Measurements from ENCODE around the gene GJD2.

GJD2 gene

GRCh38 chr15:34754674-34755418, at the start of gene GJD2:
Gene GJD2, minus strand, starts transcription at chr15:34754998. Its CDS starts 510 bp downstream, at chr15:34754488.
- no peak for FAIRE-seq

- FAIRE-seq = no peak
Measured at GRCh38 chr15:34804113-34804512, 49.3 kb upstream of the GJD2 start.

- FAIRE-seq = no peak
Measured at GRCh38 chr15:34802803-34803750, 48.3 kb upstream of the GJD2 start.

GRCh38 chr15:34802371-34802770, 47.6 kb upstream of the GJD2 start:
- no peak for FAIRE-seq

GRCh38 chr15:34799149-34800101, 44.6 kb upstream of the GJD2 start:
- no peak for FAIRE-seq

- no peak for FAIRE-seq
Measured at GRCh38 chr15:34796847-34797435, 42.1 kb upstream of the GJD2 start.

GRCh38 chr15:34795267-34796081, 40.7 kb upstream of the GJD2 start, which contains the start of gene ACTC1:
Gene ACTC1, minus strand, starts transcription at chr15:34795549. Its CDS starts 741 bp downstream, at chr15:34794808.
- no peak for FAIRE-seq

GRCh38 chr15:34794590-34795206, 39.9 kb upstream of the GJD2 start:
- no peak for FAIRE-seq

- no peak for FAIRE-seq
Measured at GRCh38 chr15:34793901-34794300, 39.1 kb upstream of the GJD2 start.

- no peak for FAIRE-seq
Measured at GRCh38 chr15:34793071-34793470, 38.3 kb upstream of the GJD2 start.

GRCh38 chr15:34791701-34792100, 36.9 kb upstream of the GJD2 start:
- no peak for FAIRE-seq

- no peak for FAIRE-seq
Measured at GRCh38 chr15:34790121-34790520, 35.3 kb upstream of the GJD2 start.

- FAIRE-seq = no peak
Measured at GRCh38 chr15:34789326-34789725, 34.5 kb upstream of the GJD2 start.

GRCh38 chr15:34786206-34786605, 31.4 kb upstream of the GJD2 start:
- no peak for FAIRE-seq

GRCh38 chr15:34783991-34784390, 29.2 kb upstream of the GJD2 start:
- no peak for FAIRE-seq

- FAIRE-seq = no peak
Measured at GRCh38 chr15:34783431-34783830, 28.6 kb upstream of the GJD2 start.

GRCh38 chr15:34782901-34783300, 28.1 kb upstream of the GJD2 start:
- no peak for FAIRE-seq

GRCh38 chr15:34780725-34781124, 25.9 kb upstream of the GJD2 start:
- FAIRE-seq = no peak

- no peak for FAIRE-seq
Measured at GRCh38 chr15:34776606-34777105, 21.9 kb upstream of the GJD2 start.

GRCh38 chr15:34773917-34774316, 19.1 kb upstream of the GJD2 start:
- FAIRE-seq = no peak
